HepG2 (cell line): ENCODE results near the gene MPV17L2. TPM values are rescaled to one million over a fixed set of nuclear protein-coding genes. Genes with fewer than 3 reads are reported as not detected.

Experiments
- CC2D1A ChIP-seq: sonication (generic); formaldehyde crosslinking; IDR thresholded peaks from 2 replicates; pipeline ENCODE4 v1.8.1; 2023; ENCODE audit warnings: mild to moderate bottlenecking, missing genetic modification reagents
- KDM5B ChIP-seq: sonication (generic); formaldehyde crosslinking; IDR thresholded peaks from 2 replicates; pipeline ENCODE4 v1.4.0; 2020; ENCODE audit warnings: missing genetic modification reagents, mild to moderate bottlenecking, borderline replicate concordance
- NFIB ChIP-seq: sonication (generic); formaldehyde crosslinking; IDR thresholded peaks from 2 replicates; pipeline ENCODE4 v1.9.0; 2021; ENCODE audit warnings: missing genetic modification reagents, mild to moderate bottlenecking, borderline replicate concordance
- NONO ChIP-seq, 2 experiments: fragments of 450-650 bp in 1 of 2; sonication (generic) in 1 of 2; formaldehyde crosslinking in 1 of 2; IDR thresholded peaks in 1 of 2; conservative IDR thresholded peaks in 1 of 2; 2 replicates each; pipeline versions ENCODE4 v1.6.1 to v1.8.0; 2017 to 2022; ENCODE audit warnings: mild to moderate bottlenecking in 1 of 2, missing genetic modification reagents in 1 of 2, moderate library complexity in 1 of 2
- NR1H2 ChIP-seq: sonication (generic); formaldehyde crosslinking; IDR thresholded peaks from 2 replicates; pipeline ENCODE4 v1.8.1; 2022; ENCODE audit warnings: low read depth, missing genetic modification reagents, borderline replicate concordance
- POLR2A ChIP-seq, 2 experiments: IDR thresholded peaks; 2 replicates each; pipeline ENCODE4 v1.6.1; 2011; ENCODE audit warnings: low read depth in 2 of 2, low read length in 2 of 2, mild to moderate bottlenecking in 1 of 2, moderate library complexity in 1 of 2; ENCODE audit not compliant: insufficient read depth in 1 of 2
- SP5 ChIP-seq: IDR thresholded peaks from 2 replicates; pipeline ENCODE4 v1.6.1; 2016; ENCODE audit warnings: low read depth, borderline replicate concordance
- ZNF431 ChIP-seq: sonication (generic); formaldehyde crosslinking; IDR thresholded peaks from 2 replicates; pipeline ENCODE4 v1.9.0; 2022; ENCODE audit warnings: missing genetic modification reagents, low read depth, mild to moderate bottlenecking, borderline replicate concordance
- ZNF709 ChIP-seq: sonication (generic); formaldehyde crosslinking; IDR thresholded peaks from 2 replicates; pipeline ENCODE4 v1.5.0; 2020; ENCODE audit warnings: mild to moderate bottlenecking, missing genetic modification reagents
- ZNF768 ChIP-seq: sonication (generic); formaldehyde crosslinking; IDR thresholded peaks from 2 replicates; pipeline ENCODE4 v1.4.0; 2020; ENCODE audit warnings: missing genetic modification reagents
- polyA plus RNA-seq, 8 experiments: library from polyadenylated mRNA; depleted of rRNA in 3 of 8; stranded (reverse) in 7 of 8; unstranded in 1 of 8; fragments of >200 nt; fragmentation: Illumina TruSeq in 4 of 8; extraction: Trizol in 4 of 8; gene quantifications; 2 replicates each; pipeline versions ENCODE4 v1.2.1 to v1.2.3, GENCODE V29; 2011 to 2016; ENCODE audit warnings: low read depth in 4 of 8, missing spikeins in 1 of 8, mixed read lengths in 1 of 8; ENCODE audit not compliant: insufficient read depth in 1 of 8
- total RNA-seq, 5 experiments: library from RNA; depleted of rRNA; stranded (reverse); fragments of >200 nt; fragmentation: Illumina TruSeq; extraction: Trizol; gene quantifications; 2 replicates each; pipeline ENCODE4 v1.2.3, GENCODE V29; 2016; ENCODE audit warnings: low read depth in 1 of 5
- TF ChIP-seq, protein P1 (sequence below): sonication (generic); formaldehyde crosslinking; IDR thresholded peaks from one replicate; pipeline ENCODE4 v1.5.1; 2020; ENCODE audit warnings: mild to moderate bottlenecking, missing genetic modification reagents; ENCODE audit errors: not compliant biosample characterization
- TF ChIP-seq, protein P2 (sequence below): sonication (generic); formaldehyde crosslinking; IDR thresholded peaks from 2 replicates; pipeline ENCODE4 v1.4.0; 2020; ENCODE audit warnings: mild to moderate bottlenecking, missing genetic modification reagents
- TF ChIP-seq, protein P3 (sequence below): sonication (generic); formaldehyde crosslinking; IDR thresholded peaks from 2 replicates; pipeline ENCODE4 v1.8.0; 2022; ENCODE audit warnings: missing genetic modification reagents, mild to moderate bottlenecking, inconsistent platforms, borderline replicate concordance

Gene MPV17L2
- total and polyA plus RNA-seq, 2 of the 13 experiments (the other 11 are each of a cell fraction or from before 2014, with no cell fraction given) = 13.6 to 16.7 TPM

DNA sequence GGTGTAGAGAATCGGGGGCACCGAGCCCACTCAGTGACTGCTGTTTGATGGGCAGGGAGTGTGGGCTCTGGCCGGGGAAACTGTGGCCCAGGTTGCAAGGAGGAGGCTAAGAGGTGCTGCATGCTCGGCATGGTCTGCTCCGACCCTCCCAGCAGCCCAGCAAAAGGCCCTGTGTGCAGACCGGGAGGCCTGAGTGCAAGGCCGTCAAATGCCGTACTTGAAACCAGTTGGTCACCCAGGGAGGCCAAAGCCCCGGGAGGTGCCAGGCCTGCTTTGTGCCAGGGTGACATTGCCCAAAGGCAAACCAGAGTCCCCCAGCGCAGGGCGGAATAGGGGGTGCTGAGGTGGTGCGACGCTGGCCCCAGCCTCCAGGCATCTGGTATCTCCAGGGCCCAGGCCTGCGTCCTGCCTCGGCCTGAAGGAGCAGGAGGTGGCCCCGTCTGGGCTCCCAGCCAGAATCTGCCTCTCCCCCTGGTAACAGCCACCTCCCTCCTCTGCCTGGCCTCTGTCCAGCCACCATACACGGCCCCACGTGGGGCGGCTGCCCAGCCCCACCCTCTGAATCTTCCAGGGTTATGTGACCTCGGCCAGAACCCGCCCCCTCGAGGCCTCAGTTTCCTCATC lies 36.1 kb upstream of the MPV17L2 start (continued):
- TF ChIP-seq, protein P1, sequence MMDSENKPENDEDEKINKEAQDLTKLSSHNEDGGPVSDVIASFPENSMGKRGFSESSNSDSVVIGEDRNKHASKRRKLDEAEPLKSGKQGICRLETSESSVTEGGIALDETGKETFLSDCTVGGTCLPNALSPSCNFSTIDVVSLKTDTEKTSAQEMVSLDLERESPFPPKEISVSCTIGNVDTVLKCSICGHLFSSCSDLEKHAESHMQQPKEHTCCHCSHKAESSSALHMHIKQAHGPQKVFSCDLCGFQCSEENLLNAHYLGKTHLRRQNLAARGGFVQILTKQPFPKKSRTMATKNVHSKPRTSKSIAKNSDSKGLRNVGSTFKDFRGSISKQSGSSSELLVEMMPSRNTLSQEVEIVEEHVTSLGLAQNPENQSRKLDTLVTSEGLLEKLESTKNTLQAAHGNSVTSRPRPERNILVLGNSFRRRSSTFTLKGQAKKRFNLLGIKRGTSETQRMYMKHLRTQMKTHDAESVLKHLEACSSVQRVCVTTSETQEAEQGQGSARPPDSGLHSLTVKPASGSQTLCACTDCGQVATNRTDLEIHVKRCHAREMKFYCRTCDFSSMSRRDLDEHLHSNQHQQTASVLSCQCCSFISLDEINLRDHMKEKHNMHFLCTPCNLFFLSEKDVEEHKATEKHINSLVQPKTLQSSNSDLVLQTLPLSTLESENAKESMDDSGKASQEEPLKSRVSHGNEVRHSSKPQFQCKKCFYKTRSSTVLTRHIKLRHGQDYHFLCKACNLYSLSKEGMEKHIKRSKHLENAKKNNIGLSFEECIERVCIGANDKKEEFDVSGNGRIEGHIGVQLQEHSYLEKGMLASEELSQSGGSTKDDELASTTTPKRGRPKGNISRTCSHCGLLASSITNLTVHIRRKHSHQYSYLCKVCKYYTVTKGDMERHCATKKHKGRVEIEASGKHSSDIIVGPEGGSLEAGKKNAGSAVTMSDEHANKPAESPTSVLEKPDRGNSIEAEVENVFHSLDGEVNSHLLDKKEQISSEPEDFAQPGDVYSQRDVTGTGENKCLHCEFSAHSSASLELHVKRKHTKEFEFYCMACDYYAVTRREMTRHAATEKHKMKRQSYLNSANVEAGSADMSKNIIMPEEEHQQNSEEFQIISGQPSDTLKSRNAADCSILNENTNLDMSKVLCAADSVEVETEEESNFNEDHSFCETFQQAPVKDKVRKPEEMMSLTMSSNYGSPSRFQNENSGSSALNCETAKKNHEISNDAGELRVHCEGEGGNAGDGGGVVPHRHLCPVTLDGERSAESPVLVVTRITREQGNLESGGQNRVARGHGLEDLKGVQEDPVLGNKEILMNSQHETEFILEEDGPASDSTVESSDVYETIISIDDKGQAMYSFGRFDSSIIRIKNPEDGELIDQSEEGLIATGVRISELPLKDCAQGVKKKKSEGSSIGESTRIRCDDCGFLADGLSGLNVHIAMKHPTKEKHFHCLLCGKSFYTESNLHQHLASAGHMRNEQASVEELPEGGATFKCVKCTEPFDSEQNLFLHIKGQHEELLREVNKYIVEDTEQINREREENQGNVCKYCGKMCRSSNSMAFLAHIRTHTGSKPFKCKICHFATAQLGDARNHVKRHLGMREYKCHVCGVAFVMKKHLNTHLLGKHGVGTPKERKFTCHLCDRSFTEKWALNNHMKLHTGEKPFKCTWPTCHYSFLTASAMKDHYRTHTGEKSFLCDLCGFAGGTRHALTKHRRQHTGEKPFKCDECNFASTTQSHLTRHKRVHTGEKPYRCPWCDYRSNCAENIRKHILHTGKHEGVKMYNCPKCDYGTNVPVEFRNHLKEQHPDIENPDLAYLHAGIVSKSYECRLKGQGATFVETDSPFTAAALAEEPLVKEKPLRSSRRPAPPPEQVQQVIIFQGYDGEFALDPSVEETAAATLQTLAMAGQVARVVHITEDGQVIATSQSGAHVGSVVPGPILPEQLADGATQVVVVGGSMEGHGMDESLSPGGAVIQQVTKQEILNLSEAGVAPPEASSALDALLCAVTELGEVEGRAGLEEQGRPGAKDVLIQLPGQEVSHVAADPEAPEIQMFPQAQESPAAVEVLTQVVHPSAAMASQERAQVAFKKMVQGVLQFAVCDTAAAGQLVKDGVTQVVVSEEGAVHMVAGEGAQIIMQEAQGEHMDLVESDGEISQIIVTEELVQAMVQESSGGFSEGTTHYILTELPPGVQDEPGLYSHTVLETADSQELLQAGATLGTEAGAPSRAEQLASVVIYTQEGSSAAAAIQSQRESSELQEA (CRISPR knock-in tag) = no peak
- TF ChIP-seq NR1H2 = no peak
- TF ChIP-seq, protein P2, sequence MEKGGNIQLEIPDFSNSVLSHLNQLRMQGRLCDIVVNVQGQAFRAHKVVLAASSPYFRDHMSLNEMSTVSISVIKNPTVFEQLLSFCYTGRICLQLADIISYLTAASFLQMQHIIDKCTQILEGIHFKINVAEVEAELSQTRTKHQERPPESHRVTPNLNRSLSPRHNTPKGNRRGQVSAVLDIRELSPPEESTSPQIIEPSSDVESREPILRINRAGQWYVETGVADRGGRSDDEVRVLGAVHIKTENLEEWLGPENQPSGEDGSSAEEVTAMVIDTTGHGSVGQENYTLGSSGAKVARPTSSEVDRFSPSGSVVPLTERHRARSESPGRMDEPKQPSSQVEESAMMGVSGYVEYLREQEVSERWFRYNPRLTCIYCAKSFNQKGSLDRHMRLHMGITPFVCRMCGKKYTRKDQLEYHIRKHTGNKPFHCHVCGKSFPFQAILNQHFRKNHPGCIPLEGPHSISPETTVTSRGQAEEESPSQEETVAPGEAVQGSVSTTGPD (CRISPR knock-in tag) = no peak
- no peak for TF ChIP-seq ZNF709
- no peak for TF ChIP-seq NONO (IDR thresholded peaks at IDR 0.05)
- no peak for TF ChIP-seq NONO (CRISPR knock-in tag; conservative IDR thresholded peaks at IDR 0.05)
- no peak; the same call in 1 of the 2 replicates for TF ChIP-seq ZNF768 (CRISPR knock-in tag)
- TF ChIP-seq NFIB (CRISPR knock-in tag) = no peak
- 0 out of 2 replicates have a peak, but pooled peaks have one; percentile 17 for TF ChIP-seq SP5 (CRISPR knock-in tag)
- no peak; a peak in 1 of 4 replicates for TF ChIP-seq POLR2A (IDR thresholded peaks at IDR 0.05; ENCODE audit: insufficient read depth in 1 of 2, low read depth in 2 of 2, low read length in 2 of 2)
- no peak for TF ChIP-seq CC2D1A
- TF ChIP-seq KDM5B (CRISPR knock-in tag) = no peak
- TF ChIP-seq ZNF431 (CRISPR knock-in tag) = no peak
- TF ChIP-seq, protein P3, sequence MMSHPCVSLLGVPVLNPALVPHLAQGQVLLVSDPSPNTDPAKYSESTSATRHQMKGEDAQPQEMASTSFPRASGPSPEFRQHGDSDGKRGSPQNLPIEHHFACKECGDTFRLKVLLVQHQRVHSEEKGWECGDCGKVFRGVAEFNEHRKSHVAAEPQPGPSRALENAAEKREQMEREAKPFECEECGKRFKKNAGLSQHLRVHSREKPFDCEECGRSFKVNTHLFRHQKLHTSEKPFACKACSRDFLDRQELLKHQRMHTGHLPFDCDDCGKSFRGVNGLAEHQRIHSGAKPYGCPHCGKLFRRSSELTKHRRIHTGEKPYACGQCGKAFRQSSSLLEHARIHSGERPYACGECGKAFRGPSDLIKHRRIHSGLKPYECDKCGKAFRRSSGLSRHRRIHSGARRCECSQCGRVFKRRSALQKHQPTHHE = no peak
